Sigmoid colon (tissue), 7 donors: ENCODE results near the gene CDH18. TPM values are rescaled to one million over a fixed set of nuclear protein-coding genes. Genes with fewer than 3 reads are reported as not detected.
"Not testable (repeated sequence)": the region's sequence is repeated elsewhere in the genome, so short reads cannot be mapped to it uniquely, and the experiment has no call there.

ENCODE experiments used
- DNase-seq: peaks from one replicate; pipeline ENCODE4 v3.0.0-alpha.2; 2019
- H3K27ac ChIP-seq, 4 donors: fragments of 200-600 bp; sonication (generic); one replicate each; pipeline ENCODE4 v1.5.1; 2016 to 2019; ENCODE audit warnings: mild to moderate bottlenecking in 1 of 4
- H3K27me3 ChIP-seq, 3 donors: fragments of 200-600 bp; sonication (generic); one replicate each; pipeline ENCODE4 v1.5.1; 2019; ENCODE audit warnings: mild to moderate bottlenecking in 1 of 3
- H3K36me3 ChIP-seq, 4 donors: fragments of 200-600 bp; sonication (generic); one replicate each; pipeline ENCODE4 v1.5.1; 2016 to 2019
- H3K4me1 ChIP-seq, 4 donors: fragments of 200-600 bp; sonication (generic); one replicate each; pipeline ENCODE4 v1.5.1; 2017 to 2019
- H3K4me3 ChIP-seq, 4 donors: fragments of 200-600 bp; sonication (generic); one replicate each; pipeline ENCODE4 v1.5.1; 2017 to 2019; ENCODE audit warnings: mild to moderate bottlenecking in 2 of 4, moderate library complexity in 1 of 4
- H3K9me3 ChIP-seq, 4 donors: fragments of 200-600 bp in 3 of 4; sonication (generic) in 3 of 4; one replicate each; pipeline versions ENCODE4 v1.5.1 to v1.6.1; 2013 to 2019
- EP300 ChIP-seq, 4 donors: sonication (generic); formaldehyde crosslinking; IDR thresholded peaks; one replicate each; pipeline ENCODE4 v1.6.1; 2017; ENCODE audit warnings: antibody characterized with exemption in 4 of 4
- POLR2A ChIP-seq, 2 donors: fragments of 450-650 bp; IDR thresholded peaks; one replicate each; pipeline ENCODE4 v1.6.1; 2016; ENCODE audit warnings: antibody characterized with exemption in 2 of 2, mild to moderate bottlenecking in 2 of 2, moderate library complexity in 2 of 2
- POLR2AphosphoS5 ChIP-seq, 4 donors: sonication (generic); formaldehyde crosslinking; IDR thresholded peaks; one replicate each; pipeline ENCODE4 v1.6.1; 2017; ENCODE audit warnings: antibody characterized with exemption in 4 of 4
- WGBS, 2 donors: extraction: QIAGEN DNeasy Blood & Tissue Kit; methylation state at CpG; one replicate each; pipeline ENCODE4 v1.1.7; 2013; 5-methylcytosine and 5-hydroxymethylcytosine counted together
- intact Hi-C: fragments of 100-400 bp; cut with DNase I; formaldehyde crosslinking; loops from one replicate; pipeline ENCODE4 v1.15.1; 2023
- polyA plus RNA-seq, 3 donors: library from polyadenylated mRNA; stranded (reverse); fragments of 200-250 nt; gene quantifications; one replicate each; pipeline ENCODE4 v1.2.3, GENCODE V29; 2013
- total RNA-seq, 4 donors: library from RNA; depleted of rRNA; stranded (reverse); fragments of >200 nt; gene quantifications; one replicate each; pipeline ENCODE4 v1.1.0, GENCODE V29; 2016
- TF ChIP-seq, protein P1 (sequence below), 4 experiments: fragments of 450-650 bp in 3 of 4; fragments of 200-600 bp in 1 of 4; IDR thresholded peaks; one replicate each; pipeline ENCODE4 v1.5.1; 2016 to 2019; ENCODE audit warnings: antibody characterized with exemption in 4 of 4, mild to moderate bottlenecking in 3 of 4, moderate library complexity in 2 of 4
- donor health status: healthy with polysubstance abuse.
- donor health status: Bipolar disorder and iron deficiency.
- donor health status: healthy.

The CDH18 gene
- total and polyA plus RNA-seq, 7 donors: not detected

DNA sequence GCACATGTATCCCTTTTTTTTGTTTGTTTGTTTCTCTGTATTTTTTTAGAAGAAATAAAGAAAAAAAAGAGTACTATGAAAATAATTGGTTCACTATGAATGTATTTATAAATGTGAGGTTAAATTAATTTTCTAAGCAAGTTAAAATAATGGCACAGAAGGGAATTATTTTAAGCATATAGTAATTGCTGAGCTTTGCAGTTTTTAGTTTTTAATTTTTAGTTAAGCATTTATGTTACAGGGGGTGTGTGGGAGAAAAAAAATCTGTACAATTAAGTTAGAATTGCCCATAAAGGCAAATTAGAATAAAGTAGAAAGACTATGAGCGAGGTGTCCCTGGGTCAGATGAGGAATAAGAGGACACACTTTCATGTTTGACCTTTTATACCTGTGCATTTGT lies 152.6 kb downstream of the CDH18 start:
- Histone ChIP-seq H3K4me1 (no peaks in the 10 kb centered on the region), H3K27me3 (no peaks in the 10 kb centered on the region), H3K27ac (no peak overlapping the region), H3K4me3 (no peak overlapping the region), H3K9me3 (peaks cover 0 to 3% (median 1%) of the 10 kb centered on the region in 4 donors), H3K36me3 (no peaks in the 10 kb centered on the region)
- 43 to 80% methylated on average over 1 of the region's 1 CpG for WGBS, 2 donors
- DNase-seq: no peak
- intact Hi-C loops: no loop called here
- TF ChIP-seq POLR2AphosphoS5 (IDR thresholded peaks at IDR 0.05) (no peak), EP300 (IDR thresholded peaks at IDR 0.05) (no peak), POLR2A (IDR thresholded peaks at IDR 0.05) (no peak)
- TF ChIP-seq, protein P1, sequence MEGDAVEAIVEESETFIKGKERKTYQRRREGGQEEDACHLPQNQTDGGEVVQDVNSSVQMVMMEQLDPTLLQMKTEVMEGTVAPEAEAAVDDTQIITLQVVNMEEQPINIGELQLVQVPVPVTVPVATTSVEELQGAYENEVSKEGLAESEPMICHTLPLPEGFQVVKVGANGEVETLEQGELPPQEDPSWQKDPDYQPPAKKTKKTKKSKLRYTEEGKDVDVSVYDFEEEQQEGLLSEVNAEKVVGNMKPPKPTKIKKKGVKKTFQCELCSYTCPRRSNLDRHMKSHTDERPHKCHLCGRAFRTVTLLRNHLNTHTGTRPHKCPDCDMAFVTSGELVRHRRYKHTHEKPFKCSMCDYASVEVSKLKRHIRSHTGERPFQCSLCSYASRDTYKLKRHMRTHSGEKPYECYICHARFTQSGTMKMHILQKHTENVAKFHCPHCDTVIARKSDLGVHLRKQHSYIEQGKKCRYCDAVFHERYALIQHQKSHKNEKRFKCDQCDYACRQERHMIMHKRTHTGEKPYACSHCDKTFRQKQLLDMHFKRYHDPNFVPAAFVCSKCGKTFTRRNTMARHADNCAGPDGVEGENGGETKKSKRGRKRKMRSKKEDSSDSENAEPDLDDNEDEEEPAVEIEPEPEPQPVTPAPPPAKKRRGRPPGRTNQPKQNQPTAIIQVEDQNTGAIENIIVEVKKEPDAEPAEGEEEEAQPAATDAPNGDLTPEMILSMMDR (IDR thresholded peaks at IDR 0.05): no peak

DNA sequence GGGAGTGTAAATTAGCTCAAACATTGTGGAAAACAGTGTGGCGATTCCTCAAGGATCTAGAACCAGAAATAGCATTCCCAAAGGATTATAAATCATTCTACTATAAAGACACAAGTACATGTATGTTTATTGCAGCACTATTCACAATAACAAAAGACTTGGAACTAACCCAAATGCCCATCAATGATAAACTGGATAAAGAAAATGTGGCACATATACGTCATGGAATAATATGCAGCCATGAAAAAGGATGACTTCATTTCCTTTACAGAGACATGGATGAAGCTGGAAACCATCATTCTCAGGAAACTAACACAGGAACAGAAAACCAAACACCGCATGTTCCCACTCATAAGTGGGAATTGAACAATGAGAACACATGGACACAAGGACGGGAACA lies 175.3 kb downstream of the CDH18 start:
- H3K4me3 ChIP-seq, H3K9me3 ChIP-seq, H3K4me1 ChIP-seq, H3K27me3 ChIP-seq, H3K27ac ChIP-seq, DNase-seq, intact Hi-C loops, H3K36me3 ChIP-seq: not testable (repeated sequence)
- 88 to 93% methylated on average over 4 of the region's 4 CpGs for WGBS, 2 donors

DNA sequence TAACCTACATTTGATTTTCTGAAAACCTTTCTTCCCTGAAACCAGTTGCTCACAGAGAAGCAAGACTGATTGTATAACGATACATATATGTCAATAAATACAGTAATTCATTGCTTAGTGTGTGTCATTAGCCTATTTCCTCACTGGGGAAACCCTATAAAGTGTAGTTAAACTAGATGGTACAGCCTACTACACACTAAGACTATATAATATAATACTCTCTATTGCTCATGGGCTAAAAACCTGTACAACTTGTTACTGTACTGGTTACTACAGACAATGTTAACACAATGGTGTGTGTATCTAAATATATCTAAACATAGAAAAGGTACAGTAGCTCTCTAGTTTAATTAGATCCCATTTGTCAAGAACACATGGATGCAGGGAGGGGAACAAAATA lies 181.2 kb downstream of the CDH18 start:
- WGBS, 2 donors: 47 to 66% methylated on average over 1 of the region's 1 CpG
- Histone ChIP-seq H3K4me3 (no peak overlapping the region), H3K9me3 (no peaks in the 10 kb centered on the region), H3K4me1 (no peaks in the 10 kb centered on the region), H3K27me3 (no peaks in the 10 kb centered on the region), H3K36me3 (no peaks in the 10 kb centered on the region), H3K27ac (no peak overlapping the region)
- TF ChIP-seq POLR2A (IDR thresholded peaks at IDR 0.05) (no peak), EP300 (IDR thresholded peaks at IDR 0.05) (no peak), POLR2AphosphoS5 (IDR thresholded peaks at IDR 0.05) (no peak)
- TF ChIP-seq, protein P1 (IDR thresholded peaks at IDR 0.05): no peak
- intact Hi-C loops: no loop called here
- no peak for DNase-seq

DNA sequence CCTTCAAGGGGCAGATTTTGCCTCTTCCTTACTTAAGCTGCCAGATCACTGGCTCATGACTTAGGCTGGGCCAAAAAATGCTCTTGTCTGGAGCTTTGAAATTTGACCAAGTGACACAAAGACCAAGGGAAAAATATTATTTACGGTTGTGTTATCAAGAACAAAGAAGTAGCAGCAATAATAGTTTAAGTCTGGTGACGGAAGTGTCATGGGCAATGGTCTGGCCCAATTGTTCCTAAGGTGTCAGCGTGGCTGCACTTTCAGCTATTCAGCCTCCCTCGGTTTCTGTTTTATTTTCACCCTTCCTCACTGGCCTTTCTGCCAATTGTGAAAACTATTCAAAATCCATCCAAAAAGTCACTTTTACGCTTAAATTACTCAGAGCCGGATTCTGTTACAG lies 185.3 kb downstream of the CDH18 start:
- Histone ChIP-seq H3K4me1 (no peaks in the 10 kb centered on the region), H3K4me3 (no peak overlapping the region), H3K27me3 (no peaks in the 10 kb centered on the region), H3K9me3 (no peaks in the 10 kb centered on the region), H3K27ac (no peak overlapping the region), H3K36me3 (no peaks in the 10 kb centered on the region)
- intact Hi-C loops: no loop called here
- 87 to 91% methylated on average over 6 of the region's 6 CpGs for WGBS, 2 donors
- DNase-seq: no peak
- TF ChIP-seq POLR2AphosphoS5 (IDR thresholded peaks at IDR 0.05) (no peak), POLR2A (IDR thresholded peaks at IDR 0.05) (no peak), EP300 (IDR thresholded peaks at IDR 0.05) (no peak)
- TF ChIP-seq, protein P1 (IDR thresholded peaks at IDR 0.05): no peak

DNA sequence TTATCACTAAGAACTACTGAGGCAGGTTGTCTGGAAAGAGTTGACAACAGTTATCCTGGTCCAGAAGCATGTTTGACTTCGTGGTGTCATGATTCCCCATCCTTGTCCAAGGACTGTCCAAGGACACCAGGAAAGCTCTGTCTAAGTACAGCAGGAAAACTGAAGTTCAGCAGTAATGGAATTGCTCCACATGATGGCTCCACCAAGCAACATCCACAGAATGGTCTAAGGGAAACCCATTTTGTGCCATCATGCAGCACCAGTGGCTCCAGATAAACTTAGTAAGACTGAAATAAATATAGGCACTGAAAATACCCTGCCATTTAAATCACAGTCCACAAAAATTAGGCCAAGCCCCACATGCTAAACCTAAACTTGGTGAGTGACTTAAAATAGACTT lies 192.8 kb downstream of the CDH18 start:
- intact Hi-C loops: no loop called here
- Histone ChIP-seq H3K36me3 (no peaks in the 10 kb centered on the region), H3K27me3 (no peaks in the 10 kb centered on the region), H3K4me3 (no peak overlapping the region), H3K9me3 (no peaks in the 10 kb centered on the region), H3K4me1 (no peaks in the 10 kb centered on the region), H3K27ac (no peak overlapping the region)
- 15 to 59% methylated on average over 1 of the region's 1 CpG for WGBS, 2 donors
- TF ChIP-seq EP300 (IDR thresholded peaks at IDR 0.05) (no peak), POLR2A (IDR thresholded peaks at IDR 0.05) (no peak)
- TF ChIP-seq, protein P1 (IDR thresholded peaks at IDR 0.05): no peak
- DNase-seq: no peak
